Measurements from ENCODE around the gene ELN.
A peak's percentile ranks its signal among the peaks of the same experiment; 100 is the strongest.
"Not testable (repeated sequence)": the region's sequence is repeated elsewhere in the genome, so short reads cannot be mapped to it uniquely, and the experiment has no call there.

ELN gene

DNA sequence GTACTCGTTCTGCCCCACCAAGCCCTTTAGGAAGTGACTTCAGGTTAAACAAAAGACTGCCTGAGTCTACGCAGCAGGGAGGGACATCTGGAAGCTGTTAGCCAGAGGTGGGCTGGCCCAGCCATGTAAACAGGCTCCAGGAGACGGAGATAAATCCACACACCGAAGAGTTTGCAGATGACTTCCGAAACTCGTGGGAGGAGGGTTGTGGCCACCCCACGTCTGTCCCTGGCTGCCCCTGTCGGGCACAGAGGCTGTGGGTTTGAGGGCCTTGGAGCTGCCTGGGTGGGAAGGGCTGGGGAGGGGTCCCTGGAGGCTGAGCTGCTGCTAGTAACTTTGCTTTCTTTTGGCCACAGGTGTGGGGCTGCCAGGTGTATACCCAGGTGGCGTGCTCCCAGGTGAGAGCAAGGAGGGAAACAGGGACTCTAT is 15.6 kb downstream of the ELN start:
- DNase-seq (ENCODE audit: low spot score) = no peak

DNA sequence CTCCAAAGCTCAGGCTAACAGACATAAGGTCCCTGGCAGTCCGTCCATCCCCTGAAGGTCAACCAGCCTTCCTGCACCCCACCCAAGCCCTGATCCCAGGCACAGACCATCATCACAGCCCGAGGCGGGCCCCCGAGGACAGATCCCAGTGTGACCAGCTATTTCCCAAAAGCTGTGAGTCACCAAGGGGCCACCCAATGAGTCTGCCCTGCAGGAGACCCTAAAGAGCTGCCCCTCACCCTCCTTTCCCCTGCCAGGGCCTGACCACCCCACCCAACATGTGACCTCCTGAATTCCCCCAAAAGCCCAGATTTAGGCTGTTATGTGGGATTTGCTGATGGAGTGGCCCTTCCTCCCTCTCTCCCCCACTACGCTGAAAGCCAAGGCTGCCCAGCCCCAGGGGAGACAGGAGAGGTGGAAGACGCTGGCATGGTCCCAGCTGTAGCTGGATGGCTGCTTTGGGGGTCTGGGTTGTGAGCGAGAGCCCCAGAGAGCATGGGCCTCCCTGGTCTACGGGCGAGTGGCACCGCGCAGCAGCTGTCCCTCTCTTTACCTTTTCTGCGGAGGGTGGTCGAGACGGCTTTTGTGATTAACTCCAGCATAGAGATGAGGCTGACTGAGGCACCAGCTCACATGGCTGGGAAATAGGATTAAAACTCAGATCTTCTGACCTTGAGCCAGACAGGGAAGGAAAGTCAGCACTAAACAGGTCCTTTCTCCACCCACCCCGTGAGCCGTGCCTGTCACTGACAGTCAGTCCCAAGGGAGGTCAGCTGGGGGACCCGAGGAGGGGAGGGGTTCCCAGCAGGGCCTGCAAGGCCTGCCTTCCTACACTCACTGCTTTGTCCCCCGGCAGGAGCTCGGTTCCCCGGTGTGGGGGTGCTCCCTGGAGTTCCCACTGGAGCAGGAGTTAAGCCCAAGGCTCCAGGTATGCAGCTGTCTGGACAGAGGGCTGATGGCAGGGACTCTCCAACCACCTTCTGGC is 16.7 kb downstream of the ELN start:
- no peak for DNase-seq (ENCODE audit: low spot score)

DNA sequence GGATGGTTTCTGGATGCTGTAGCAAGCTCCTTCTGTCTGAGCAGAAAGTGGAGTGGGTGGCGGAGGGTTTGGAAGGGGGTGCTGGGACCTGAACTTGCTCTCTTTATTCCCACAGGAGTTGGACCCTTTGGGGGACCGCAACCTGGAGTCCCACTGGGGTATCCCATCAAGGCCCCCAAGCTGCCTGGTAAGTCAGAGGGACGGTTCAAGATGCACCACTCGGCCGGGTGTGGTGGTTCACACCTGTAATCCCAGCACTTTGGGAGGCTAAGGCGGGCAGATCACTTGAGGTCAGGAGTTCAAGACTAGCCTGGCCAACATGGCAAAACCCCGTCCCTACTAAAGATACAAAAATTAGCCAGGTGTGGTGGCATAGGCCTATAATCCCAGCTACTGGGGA is 18.6 kb downstream of the ELN start:
- DNase-seq (ENCODE audit: low spot score) = not testable (repeated sequence)

DNA sequence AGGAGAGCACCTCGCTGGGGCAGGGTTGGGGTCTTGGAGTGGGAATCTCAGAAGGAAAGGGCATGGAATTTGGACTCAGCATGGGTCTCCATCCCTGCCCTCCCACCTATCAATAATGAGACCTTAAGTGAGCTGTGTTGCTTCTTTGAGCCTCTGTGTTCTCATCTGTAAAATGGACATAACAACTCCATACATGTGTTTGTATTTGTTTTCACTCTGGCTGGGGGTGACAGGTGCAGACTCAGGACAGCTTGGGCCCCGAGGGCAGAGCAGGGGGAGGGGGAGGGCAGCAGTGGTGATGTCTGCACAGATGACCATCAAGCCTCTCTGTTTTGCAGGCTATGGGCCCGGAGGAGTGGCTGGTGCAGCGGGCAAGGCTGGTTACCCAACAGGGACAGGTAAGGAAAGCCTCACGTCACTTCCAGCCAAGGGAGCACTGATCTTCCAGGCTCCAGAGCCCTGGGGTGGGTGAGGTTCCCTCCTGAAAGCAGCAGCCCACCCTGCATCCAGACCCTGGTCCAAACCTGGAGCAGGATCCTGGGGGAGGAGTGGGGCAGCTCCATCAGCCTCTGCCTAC is 19.9 kb downstream of the ELN start:
- DNase-seq (ENCODE audit: low spot score) = no peak

DNA sequence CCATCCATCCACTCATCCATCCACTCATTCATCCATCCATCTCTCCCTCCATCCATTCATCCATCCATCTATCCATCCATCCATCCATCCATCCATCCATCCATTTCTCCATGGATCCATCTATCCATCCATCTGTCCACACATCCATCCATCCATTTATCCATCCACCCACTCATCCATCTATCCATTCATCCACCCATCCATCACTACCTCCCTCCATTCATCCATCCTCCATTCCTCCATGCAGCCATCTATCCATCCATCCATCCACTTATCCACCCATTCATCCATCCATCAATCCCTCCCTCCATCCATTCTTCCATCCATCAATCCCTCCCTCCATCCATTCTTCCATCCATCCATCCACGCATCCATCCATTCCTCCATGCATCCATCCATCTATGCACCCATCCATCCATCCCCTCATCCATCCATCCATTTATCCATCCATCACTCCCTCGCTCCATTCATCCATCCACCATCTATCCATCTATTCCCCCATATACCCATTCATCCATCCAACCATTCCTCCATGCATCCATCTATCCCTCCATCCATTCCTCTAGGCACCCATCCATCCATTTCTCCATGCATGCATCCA is 21.1 kb downstream of the ELN start:
- DNase-seq (ENCODE audit: low spot score) = no peak

DNA sequence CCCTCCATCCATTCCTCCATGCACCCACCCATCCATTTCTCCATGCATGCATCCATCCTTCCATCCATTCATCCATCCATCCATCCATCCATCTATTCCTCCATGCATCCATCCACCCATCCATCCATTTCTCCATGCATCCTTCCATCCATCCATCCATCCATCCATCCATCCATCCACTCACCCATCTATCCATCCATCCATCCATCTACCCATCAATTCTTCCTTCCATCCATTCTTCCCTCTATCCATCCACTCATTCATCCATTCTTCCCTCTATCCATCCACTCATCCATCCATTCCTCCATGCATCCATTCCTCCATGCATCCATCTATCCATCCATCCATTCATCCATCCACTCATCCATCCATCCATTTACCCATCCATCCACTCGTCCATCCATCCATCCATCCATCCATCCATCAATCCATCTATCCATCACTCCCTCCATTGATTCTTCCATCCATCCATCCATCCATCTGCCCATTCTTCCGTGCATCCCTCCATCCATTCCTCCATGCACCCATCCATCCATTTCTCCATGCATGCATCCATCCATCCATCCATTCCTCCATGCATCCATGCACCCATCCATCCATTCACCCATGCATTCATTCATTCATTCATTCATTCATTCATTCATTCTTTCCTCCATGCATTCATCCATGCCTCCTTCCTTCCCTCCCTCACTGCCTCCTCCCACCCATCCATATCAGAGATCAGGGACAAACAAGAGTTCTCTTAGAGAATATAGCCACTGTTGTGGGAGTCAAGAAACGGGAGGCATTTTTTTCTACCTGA is 22.2 kb downstream of the ELN start:
- no peak for DNase-seq (ENCODE audit: low spot score)

DNA sequence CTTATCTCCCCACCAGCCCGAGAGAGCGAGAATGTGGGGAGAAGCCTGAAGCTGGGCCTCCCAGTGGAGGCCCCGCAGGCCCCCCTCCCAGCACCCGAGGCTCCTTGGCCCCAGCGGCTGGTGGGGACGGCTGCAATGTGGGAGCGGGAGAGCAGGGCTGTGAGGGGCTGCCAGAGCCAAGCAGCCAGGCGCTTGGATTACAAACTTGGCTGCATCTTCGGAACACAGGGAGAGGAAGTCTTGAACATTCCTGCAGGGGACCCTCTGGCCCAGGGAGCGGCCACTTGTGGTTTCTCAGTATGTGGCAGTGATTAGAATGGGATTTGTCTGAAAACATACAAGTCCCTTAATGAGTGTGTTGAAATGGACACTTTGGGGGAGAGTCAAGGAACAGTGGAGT is 23.2 kb downstream of the ELN start:
- DNase-seq (ENCODE audit: low spot score) = no peak

DNA sequence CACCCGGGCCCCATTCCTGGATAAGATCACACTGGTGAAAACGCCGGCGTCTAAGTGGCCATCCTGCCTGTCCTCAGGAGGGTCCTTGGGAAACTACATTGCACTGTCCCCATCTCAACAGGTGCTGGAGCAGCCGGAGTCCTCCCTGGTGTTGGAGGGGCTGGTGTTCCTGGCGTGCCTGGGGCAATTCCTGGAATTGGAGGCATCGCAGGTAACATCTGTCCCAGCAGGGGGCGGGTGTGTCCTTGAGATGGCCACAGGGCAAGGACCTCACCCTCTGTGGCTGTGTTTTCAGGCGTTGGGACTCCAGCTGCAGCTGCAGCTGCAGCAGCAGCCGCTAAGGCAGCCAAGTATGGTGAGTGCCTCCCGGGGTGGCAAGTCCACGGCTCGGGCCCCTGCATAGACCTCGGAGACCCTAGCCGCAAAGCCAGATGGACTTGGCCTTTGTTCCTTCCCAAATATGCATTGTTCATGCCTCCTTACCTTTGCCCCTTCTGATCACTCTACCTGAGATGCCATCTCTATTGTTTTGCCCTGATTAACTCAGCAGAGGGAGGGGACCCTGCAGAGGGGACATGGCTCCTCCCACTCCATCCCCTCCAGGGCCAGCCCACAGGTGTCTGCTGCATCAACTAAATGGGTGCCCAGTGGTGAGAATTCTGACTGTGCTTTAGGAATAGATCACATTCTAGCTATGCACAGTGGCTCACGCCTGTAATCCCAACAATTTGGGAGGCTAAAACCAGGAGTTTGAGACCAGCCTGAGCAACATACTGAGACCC is 23.8 kb downstream of the ELN start:
- peak; percentile 49 for DNase-seq (ENCODE audit: low spot score)

DNA sequence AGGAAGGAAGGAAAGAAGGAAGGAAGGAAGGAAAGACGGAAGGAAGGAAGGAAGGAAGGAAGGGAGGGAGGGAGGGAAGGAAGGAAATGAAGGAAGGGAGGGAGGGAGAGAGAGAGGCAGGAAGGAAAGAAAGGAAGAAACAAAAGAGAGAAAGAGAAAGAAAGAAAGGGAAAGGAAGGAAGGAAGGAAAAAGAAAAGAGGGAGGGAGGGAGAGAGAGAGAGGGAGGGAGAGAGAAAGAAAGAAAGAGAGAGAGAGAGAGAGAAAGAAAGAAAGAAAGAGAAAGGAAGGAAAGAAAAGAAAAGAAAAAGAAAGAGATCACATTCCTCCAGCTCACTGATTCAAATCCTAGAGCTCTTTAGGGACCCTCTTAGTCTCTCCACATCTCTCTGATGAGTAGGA is 24.7 kb downstream of the ELN start:
- no peak for DNase-seq (ENCODE audit: low spot score)

DNA sequence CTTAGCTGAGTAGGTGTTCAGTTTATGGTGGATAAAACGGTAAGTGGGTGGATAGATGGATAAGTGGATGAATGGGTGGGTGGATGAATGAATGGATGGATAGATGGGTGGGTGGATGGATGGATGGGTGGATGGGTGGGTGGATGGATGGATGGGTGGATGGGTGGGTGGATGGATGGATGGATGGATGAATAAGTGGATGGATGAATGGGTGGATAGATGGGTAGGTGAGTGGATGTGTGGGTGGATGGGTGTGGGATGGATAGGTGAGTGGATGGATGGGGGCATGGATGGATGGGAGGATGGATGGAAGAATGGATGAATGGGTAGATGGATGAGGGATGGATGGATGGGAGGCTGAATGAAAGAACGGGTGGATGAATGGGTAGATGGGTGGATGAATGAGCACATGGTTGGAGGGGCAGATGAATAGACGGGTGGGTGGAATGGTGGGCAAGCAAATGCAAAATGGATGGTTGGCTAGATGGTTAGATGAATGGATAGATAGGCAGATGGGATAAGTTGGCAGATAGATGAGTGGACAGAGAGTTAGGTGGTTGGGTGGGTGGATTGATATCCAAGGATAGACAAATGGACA is 25.7 kb downstream of the ELN start:
- DNase-seq (ENCODE audit: low spot score) = no peak

DNA sequence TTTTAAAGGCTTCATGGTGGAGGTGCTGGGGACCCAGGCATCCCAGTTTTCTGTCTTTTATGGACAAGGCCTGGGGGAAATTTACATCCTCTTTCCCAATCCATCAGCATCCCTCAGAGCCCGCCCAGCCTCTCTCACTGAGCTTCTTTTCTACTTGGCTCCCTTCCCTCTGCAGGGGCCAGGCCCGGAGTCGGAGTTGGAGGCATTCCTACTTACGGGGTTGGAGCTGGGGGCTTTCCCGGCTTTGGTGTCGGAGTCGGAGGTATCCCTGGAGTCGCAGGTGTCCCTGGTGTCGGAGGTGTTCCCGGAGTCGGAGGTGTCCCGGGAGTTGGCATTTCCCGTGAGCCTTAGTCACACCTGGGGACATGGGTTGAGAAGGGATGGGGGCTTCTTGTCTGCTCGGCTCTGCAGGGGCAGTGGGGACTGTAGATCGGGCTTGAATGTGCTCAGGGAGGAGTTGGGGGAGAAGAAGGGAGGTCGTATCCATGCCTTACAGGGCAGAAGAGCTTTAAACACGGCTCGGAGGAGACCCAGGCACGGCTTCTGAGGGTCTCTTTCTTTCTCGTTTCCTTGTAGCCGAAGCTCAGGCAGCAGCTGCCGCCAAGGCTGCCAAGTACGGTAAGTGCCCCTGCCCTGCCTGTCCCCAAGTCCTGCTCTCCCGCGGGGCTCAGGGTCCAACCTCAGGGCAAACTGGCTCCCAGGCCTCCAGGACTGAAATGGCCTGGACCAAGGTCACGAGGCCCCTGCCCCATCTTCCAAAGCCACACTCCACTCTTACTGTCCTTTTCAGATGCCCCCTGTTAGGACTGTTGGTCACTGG is 28.3 kb downstream of the ELN start:
- no peak for DNase-seq (ENCODE audit: low spot score)

DNA sequence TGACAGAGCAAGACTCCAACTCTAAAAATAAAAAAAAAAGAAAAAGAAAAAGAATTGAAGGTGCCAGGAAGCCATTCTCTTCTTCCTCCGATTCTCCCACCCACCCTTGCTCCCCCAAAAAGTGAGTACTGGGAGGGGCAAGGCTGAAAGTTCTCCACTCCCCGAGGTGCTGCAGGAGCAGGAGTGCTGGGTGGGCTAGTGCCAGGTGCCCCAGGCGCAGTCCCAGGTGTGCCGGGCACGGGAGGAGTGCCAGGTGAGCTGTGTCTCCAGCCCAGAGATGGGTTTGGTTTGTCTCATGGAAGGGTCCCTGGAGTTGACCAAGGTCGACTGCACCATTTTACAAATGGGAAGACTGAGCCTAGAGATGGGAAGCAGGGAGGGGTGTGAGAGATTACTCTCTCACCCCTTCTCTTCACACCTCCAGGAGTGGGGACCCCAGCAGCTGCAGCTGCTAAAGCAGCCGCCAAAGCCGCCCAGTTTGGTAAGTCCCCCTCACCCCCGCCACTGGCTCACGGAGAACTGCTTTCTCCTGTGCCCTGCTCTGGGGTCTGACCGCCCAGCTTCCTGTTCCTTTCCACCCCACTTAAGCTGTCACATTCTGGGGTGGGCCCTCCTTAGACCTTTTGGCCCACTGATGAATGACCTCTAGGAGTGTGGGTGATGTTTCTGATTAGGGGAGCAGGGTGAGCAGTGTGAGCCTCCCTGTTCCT is 29.4 kb downstream of the ELN start:
- DNase-seq (ENCODE audit: low spot score) = no peak

DNA sequence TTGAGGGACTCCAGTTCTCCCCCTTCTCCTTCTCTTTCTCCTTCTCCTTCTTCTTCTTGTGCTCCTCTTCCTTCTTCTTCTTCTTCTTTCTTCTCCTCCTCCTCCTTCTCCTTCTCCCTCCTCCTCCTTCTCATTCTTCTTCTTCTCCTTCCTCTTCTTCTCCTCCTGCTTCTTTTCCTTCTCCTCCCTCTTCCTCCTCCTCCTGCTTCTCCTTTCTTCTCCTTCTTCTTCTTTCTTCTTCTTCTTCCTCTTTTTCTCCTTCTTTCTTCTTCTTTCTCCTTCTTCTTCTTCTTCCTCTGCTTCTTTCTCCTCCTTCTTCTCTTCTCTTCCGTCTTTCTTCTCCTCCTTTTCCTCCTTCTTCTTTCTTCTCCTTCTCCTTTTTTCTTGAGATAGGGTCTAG is 30.0 kb downstream of the ELN start:
- DNase-seq (ENCODE audit: low spot score) = no peak

DNA sequence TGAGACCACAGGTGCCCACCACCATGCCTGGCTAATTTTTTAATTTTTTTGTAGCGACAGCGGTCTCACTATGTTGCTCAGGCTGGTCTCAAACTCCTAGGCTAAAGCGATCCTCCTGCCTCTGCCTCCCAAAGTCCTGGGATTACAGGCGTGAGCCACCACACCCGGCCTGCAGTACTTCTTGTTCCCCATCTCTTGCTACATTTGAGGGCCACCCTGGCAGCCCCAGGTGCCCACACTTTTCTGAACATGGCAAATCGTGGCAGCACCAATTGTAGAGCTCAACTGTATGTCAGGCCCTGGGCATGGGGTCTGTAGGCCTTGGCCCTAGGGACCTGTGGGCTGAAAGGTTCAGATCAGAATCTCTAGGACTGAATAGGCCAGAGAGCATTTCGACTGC is 30.5 kb downstream of the ELN start:
- DNase-seq (ENCODE audit: low spot score) = no peak

DNA sequence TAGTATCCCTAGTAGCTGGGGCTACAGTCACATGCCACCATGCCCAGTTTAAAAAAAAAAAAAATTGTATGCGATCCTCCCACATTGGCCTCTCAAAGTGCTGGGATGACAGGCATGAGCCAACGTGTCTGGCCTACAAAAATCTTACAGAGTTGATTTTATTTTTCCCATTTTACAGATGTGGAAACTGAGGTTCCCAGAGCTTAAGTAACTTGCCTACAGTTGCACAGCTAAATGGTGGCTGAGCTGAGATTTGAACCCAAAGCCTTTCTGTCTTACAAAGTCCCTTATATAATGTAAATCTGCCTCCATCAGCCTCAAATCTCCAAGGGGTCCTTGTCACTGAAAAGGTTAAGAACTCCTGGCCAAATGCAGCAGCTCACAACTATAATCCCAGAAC is 31.1 kb downstream of the ELN start:
- DNase-seq (ENCODE audit: low spot score) = no peak

DNA sequence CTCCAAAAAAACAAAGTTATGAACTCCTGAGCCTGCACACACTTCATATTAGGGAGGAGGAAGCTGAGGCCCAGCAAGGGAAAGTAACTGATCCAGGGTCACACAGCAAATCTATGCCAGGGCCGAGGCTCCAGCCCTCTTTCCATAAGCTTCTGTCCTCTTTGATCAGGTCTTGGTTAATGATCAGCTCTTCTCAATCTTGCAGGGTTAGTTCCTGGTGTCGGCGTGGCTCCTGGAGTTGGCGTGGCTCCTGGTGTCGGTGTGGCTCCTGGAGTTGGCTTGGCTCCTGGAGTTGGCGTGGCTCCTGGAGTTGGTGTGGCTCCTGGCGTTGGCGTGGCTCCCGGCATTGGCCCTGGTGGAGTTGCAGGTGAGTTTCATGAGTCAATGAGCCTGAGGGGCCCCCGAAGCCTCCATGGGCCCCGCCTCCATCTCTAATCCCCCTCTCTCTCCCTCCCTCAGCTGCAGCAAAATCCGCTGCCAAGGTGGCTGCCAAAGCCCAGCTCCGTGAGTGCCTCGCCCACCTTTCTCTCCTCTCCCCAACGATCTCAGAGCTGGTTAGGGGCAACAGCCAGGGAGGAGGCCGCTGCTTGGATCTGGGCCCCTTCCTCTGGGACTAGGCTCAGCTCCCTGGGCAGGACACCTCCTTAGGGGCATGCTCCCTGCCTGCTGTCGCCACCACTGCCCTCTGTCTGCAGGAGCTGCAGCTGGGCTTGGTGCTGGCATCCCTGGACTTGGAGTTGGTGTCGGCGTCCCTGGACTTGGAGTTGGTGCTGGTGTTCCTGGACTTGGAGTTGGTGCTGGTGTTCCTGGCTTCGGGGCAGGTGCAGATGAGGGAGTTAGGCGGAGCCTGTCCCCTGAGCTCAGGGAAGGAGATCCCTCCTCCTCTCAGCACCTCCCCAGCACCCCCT is 32.0 kb downstream of the ELN start:
- peak; percentile 78 for DNase-seq (ENCODE audit: low spot score)

DNA sequence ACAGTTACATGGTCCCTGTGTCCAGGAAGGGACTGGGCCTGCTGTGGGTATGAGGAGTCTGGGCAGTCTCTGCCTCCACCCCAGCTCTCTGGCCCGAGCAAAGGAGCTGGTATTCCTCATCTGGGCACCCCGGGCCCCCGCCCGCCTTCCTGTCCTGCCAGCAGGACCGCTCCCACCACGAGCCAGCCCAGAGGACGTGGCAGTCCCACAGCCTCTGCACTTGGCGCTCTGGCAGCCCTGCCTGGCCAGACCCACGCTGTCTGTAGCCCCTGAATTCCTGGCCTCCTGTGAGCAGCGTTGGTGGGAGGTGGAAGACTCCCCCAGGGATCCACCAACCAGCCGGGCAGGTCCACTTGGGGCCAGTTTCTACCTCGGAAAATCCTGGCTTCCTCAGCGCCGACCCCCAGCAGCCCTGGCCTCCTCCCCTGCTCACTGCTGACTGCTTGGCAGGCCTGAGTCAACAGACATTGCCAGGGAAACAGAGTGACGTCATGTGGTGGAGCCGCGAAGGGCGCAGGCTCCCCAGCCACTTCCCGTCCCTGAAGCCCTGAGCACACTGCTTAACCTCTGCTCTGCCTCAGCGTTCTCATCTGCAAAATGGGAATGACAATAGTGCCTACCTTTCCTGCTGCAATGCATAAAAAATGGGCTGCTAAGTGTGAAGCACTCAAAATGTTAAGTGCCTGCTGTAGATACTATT is 34.0 kb downstream of the ELN start:
- DNase-seq (ENCODE audit: low spot score) = peak; percentile 96

DNA sequence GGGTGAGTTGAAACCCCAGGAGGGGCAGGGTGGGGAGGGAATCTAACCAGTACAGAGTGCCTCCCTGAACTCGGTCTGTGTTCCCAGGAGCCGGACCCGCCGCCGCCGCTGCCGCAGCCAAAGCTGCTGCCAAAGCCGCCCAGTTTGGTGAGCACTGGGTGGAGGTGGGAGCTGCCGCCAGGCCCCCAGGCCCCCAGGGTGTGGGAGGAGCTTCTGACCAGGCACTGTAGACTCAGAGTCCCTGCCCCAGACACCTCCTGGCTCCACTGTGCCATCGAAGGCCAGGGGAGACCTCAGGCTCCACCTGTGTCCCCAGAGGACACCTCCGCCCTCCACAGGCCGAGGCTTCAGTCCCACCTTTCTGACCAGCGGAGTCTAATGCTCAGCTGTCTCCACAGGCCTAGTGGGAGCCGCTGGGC is 35.3 kb downstream of the ELN start:
- no peak for DNase-seq (ENCODE audit: low spot score)

Data from kidney tubule cell (primary cell).